ENCODE results near the gene NELL1. TPM values are rescaled to one million over a fixed set of nuclear protein-coding genes. Genes with fewer than 3 reads are reported as not detected.

Gene NELL1
- total RNA-seq, 2 donors from 2014 or later, result not detected

GRCh38 chr11:21173476-21173875 is 504.1 kb downstream of the NELL1 start:
- intact Hi-C loops (cut with DNase I), result no loop called here

GRCh38 chr11:21174781-21175180 is 505.4 kb downstream of the NELL1 start:
- ATAC-seq, result no peak
- no peaks in the 10 kb centered on the region for H3K9me3 ChIP-seq
- H3K4me3 ChIP-seq, result no peak overlapping the region
- H3K27ac ChIP-seq, result no peak overlapping the region
- TF ChIP-seq POLR2A (IDR thresholded peaks at IDR 0.05), result no peak
- no peak for TF ChIP-seq CTCF (IDR thresholded peaks at IDR 0.05)
- WGBS, 2 donors, result 68 to 83% methylated on average over 2 of the region's 2 CpGs
- H3K36me3 ChIP-seq (replicated peaks in 1 of 2; ENCODE audit: insufficient read depth in 1 of 2, low read depth in 2 of 2), result no peaks in the 10 kb centered on the region
- DNase-seq, result no peak
- intact Hi-C loops (cut with DNase I), result no loop called here
- H3K4me1 ChIP-seq, result no peaks in the 10 kb centered on the region
- H3K27me3 ChIP-seq, result no peaks in the 10 kb centered on the region

More at GRCh38 chr11:21173476-21173875, 504.1 kb downstream of the NELL1 start:
- ATAC-seq (no peak), DNase-seq (no peak)
- H3K36me3 ChIP-seq (replicated peaks in 1 of 2; ENCODE audit: insufficient read depth in 1 of 2, low read depth in 2 of 2), result no peaks in the 10 kb centered on the region
- no peaks in the 10 kb centered on the region for H3K27me3 ChIP-seq
- H3K4me1 ChIP-seq, result no peaks in the 10 kb centered on the region
- H3K4me3 ChIP-seq, result no peak overlapping the region
- no peak overlapping the region for H3K27ac ChIP-seq
- TF ChIP-seq CTCF (IDR thresholded peaks at IDR 0.05), result no peak
- no peak for TF ChIP-seq POLR2A (IDR thresholded peaks at IDR 0.05)
- no peaks in the 10 kb centered on the region for H3K9me3 ChIP-seq

- Histone ChIP-seq H3K9me3 (no peaks in the 10 kb centered on the region), H3K36me3 (replicated peaks in 1 of 2; ENCODE audit: insufficient read depth in 1 of 2, low read depth in 2 of 2) (no peaks in the 10 kb centered on the region), H3K4me3 (no peak overlapping the region), H3K27ac (no peak overlapping the region), H3K4me1 (no peaks in the 10 kb centered on the region), H3K27me3 (no peaks in the 10 kb centered on the region)
- DNase-seq (no peak), ATAC-seq (no peak)
- 49 to 50% methylated on average over 2 of the region's 2 CpGs for WGBS, 2 donors
- no peak for TF ChIP-seq CTCF (IDR thresholded peaks at IDR 0.05)
- no peak for TF ChIP-seq POLR2A (IDR thresholded peaks at IDR 0.05)
- intact Hi-C loops (cut with DNase I), result no loop called here
These were observed 508.0 kb downstream of the NELL1 start for GRCh38 chr11:21177379-21177778.

- Histone ChIP-seq H3K4me3 (no peak overlapping the region), H3K27ac (no peak overlapping the region), H3K36me3 (replicated peaks in 1 of 2; ENCODE audit: insufficient read depth in 1 of 2, low read depth in 2 of 2) (no peaks in the 10 kb centered on the region), H3K27me3 (no peaks in the 10 kb centered on the region), H3K9me3 (no peaks in the 10 kb centered on the region), H3K4me1 (no peaks in the 10 kb centered on the region)
- no peak for DNase-seq
- ATAC-seq, result no peak
- TF ChIP-seq POLR2A (IDR thresholded peaks at IDR 0.05) (no peak), CTCF (IDR thresholded peaks at IDR 0.05) (no peak)
- 55 to 56% methylated on average over 1 of the region's 1 CpG for WGBS, 2 donors
- intact Hi-C loops (cut with DNase I), result no loop called here
These were observed 510.4 kb downstream of the NELL1 start for GRCh38 chr11:21179770-21180169.

- TF ChIP-seq CTCF (IDR thresholded peaks at IDR 0.05) (no peak), POLR2A (IDR thresholded peaks at IDR 0.05) (no peak)
- no peaks in the 10 kb centered on the region for H3K27me3 ChIP-seq
- H3K36me3 ChIP-seq (replicated peaks in 1 of 2; ENCODE audit: insufficient read depth in 1 of 2, low read depth in 2 of 2), result no peaks in the 10 kb centered on the region
- H3K4me3 ChIP-seq, result no peak overlapping the region
- 29 to 33% methylated on average over 3 of the region's 3 CpGs for WGBS, 2 donors
- H3K27ac ChIP-seq, result no peak overlapping the region
- no peak for ATAC-seq
- no peaks in the 10 kb centered on the region for H3K9me3 ChIP-seq
- no peaks in the 10 kb centered on the region for H3K4me1 ChIP-seq
- no peak for DNase-seq
- intact Hi-C loops (cut with DNase I), result no loop called here
These were observed 510.8 kb downstream of the NELL1 start for GRCh38 chr11:21180182-21180581.

Measured in body of pancreas (tissue), 4 donors.